Tibial artery (tissue), 4 donors: Measurements from ENCODE around the gene SLC4A1AP.

Experiments used
- DNase-seq, 2 donors: peaks; one replicate each; pipeline ENCODE4 v3.0.0-alpha.2; 2019
- H3K27ac ChIP-seq, 2 donors: fragments of 200-600 bp; sonication (generic) in 1 of 2; 1 replicate in 1 of 2; 2 replicates in 1 of 2; pipeline ENCODE4 v1.5.1; 2018 to 2019; ENCODE audit warnings: mild to moderate bottlenecking in 1 of 2
- H3K27me3 ChIP-seq, 2 donors: fragments of 200-600 bp; sonication (generic) in 1 of 2; one replicate each; pipeline versions ENCODE4 v1.5.1 to v1.6.0; 2016 to 2019
- H3K36me3 ChIP-seq, 3 donors: fragments of 200-600 bp; sonication (generic) in 2 of 3; one replicate each; pipeline ENCODE4 v1.5.1; 2016 to 2019; ENCODE audit warnings: mild to moderate bottlenecking in 2 of 3
- H3K4me1 ChIP-seq, 4 donors: fragments of 200-600 bp; sonication (generic) in 2 of 4; 1 replicate in 3 of 4; 2 replicates in 1 of 4; pipeline ENCODE4 v1.5.1; 2016 to 2019
- H3K4me3 ChIP-seq, 2 donors: fragments of 200-600 bp; sonication (generic) in 1 of 2; 1 replicate in 1 of 2; 2 replicates in 1 of 2; pipeline ENCODE4 v1.5.1; 2018 to 2019; ENCODE audit warnings: mild to moderate bottlenecking in 2 of 2
- H3K9me3 ChIP-seq, 3 donors: fragments of 200-600 bp; sonication (generic) in 1 of 3; one replicate each; pipeline ENCODE4 v1.5.1; 2016 to 2019
- CTCF ChIP-seq, 2 experiments: fragments of 200-600 bp in 1 of 2; fragments of 450-650 bp in 1 of 2; IDR thresholded peaks; one replicate each; pipeline ENCODE4 v1.5.1; 2017 to 2019; ENCODE audit warnings: antibody characterized with exemption in 2 of 2, mild to moderate bottlenecking in 1 of 2, moderate library complexity in 1 of 2
- intact Hi-C: fragments of 100-400 bp; cut with DNase I; formaldehyde crosslinking; loops from one replicate; pipeline ENCODE4 v1.15.0; 2023; ENCODE audit warnings: low total_unique reads

The SLC4A1AP gene

GRCh38 chr2:27736890-27737204, 73.2 kb downstream of the SLC4A1AP start:
- peak overlapping the region; percentile 81 to 89 for H3K27ac ChIP-seq
- H3K9me3 ChIP-seq: no peaks in the 10 kb centered on the region
- intact Hi-C loops: no loop called here

GRCh38 chr2:27737676-27738348, 74.1 kb downstream of the SLC4A1AP start:
- Histone ChIP-seq H3K36me3 (no peaks in the 10 kb centered on the region), H3K4me3 (no peak overlapping the region), H3K9me3 (no peaks in the 10 kb centered on the region), H3K4me1 (peaks cover 0 to 41% (median 15%) of the 10 kb centered on the region in 4 donors), H3K27me3 (no peaks in the 10 kb centered on the region), H3K27ac (peak overlapping the region; percentile 81 to 89)
- TF ChIP-seq CTCF (IDR thresholded peaks at IDR 0.05): no peak
- no peak for DNase-seq
- intact Hi-C loops: no loop called here

More at GRCh38 chr2:27736890-27737204, 73.2 kb downstream of the SLC4A1AP start:
- Histone ChIP-seq H3K36me3 (no peaks in the 10 kb centered on the region), H3K4me3 (no peak overlapping the region), H3K4me1 (peaks cover 0 to 32% (median 15%) of the 10 kb centered on the region in 4 donors), H3K27me3 (no peaks in the 10 kb centered on the region)
- no peak for TF ChIP-seq CTCF (IDR thresholded peaks at IDR 0.05)
- DNase-seq: no peak

GRCh38 chr2:27738349-27739057, 74.8 kb downstream of the SLC4A1AP start:
- TF ChIP-seq CTCF (IDR thresholded peaks at IDR 0.05): no peak
- DNase-seq: no peak
- Histone ChIP-seq H3K36me3 (no peaks in the 10 kb centered on the region), H3K27me3 (no peaks in the 10 kb centered on the region), H3K9me3 (no peaks in the 10 kb centered on the region), H3K4me1 (peaks cover 0 to 47% (median 15%) of the 10 kb centered on the region in 4 donors), H3K27ac (peak overlapping the region; percentile 81 to 89), H3K4me3 (no peak overlapping the region)
- intact Hi-C loops: no loop called here

GRCh38 chr2:27739058-27739373, 75.3 kb downstream of the SLC4A1AP start:
- no peak overlapping the region for H3K4me3 ChIP-seq
- H3K27me3 ChIP-seq: no peaks in the 10 kb centered on the region
- no peak for DNase-seq
- no peak for TF ChIP-seq CTCF (IDR thresholded peaks at IDR 0.05)
- H3K4me1 ChIP-seq: peaks cover 0 to 47% (median 15%) of the 10 kb centered on the region in 4 donors
- intact Hi-C loops: no loop called here
- no peaks in the 10 kb centered on the region for H3K9me3 ChIP-seq
- H3K27ac ChIP-seq: no peak overlapping the region
- H3K36me3 ChIP-seq: no peaks in the 10 kb centered on the region

GRCh38 chr2:27741673-27742072, 78.0 kb downstream of the SLC4A1AP start:
- Histone ChIP-seq H3K4me3 (no peak overlapping the region), H3K27me3 (no peaks in the 10 kb centered on the region), H3K27ac (no peak overlapping the region), H3K9me3 (no peaks in the 10 kb centered on the region), H3K36me3 (no peaks in the 10 kb centered on the region), H3K4me1 (peaks cover 0 to 44% (median 2%) of the 10 kb centered on the region in 4 donors)
- TF ChIP-seq CTCF (IDR thresholded peaks at IDR 0.05): no peak
- no peak for DNase-seq
- intact Hi-C loops: no loop called here
